Measurements from ENCODE around the gene NRCAM.
"Not testable (repeated sequence)": the region's sequence is repeated elsewhere in the genome, so short reads cannot be mapped to it uniquely, and the experiment has no call there.

Gene NRCAM

GRCh38 chr7:108272891-108273290, 183.3 kb downstream of the NRCAM start:
- not testable (repeated sequence) for H3K4me3 Mint-ChIP-seq; ATAC-seq (replicated peaks); H3K27ac Mint-ChIP-seq; H3K36me3 Mint-ChIP-seq (ENCODE audit: insufficient read depth); DNase-seq; H3K4me1 Mint-ChIP-seq (ENCODE audit: low read depth in 2 of 2); H3K27me3 Mint-ChIP-seq; H3K9me3 Mint-ChIP-seq

- ATAC-seq (replicated peaks), result no peak
- H3K27me3 Mint-ChIP-seq, result peaks cover under 1 to 9% of the 10 kb centered on the region in 2 donors
- DNase-seq, result no peak
These were observed 185.7 kb downstream of the NRCAM start for GRCh38 chr7:108270385-108271015.

GRCh38 chr7:108268200-108268820, 187.9 kb downstream of the NRCAM start:
- Mint-ChIP-seq H3K9me3 (no peaks in the 10 kb centered on the region), H3K4me3 (no peak overlapping the region), H3K36me3 (ENCODE audit: insufficient read depth) (no peaks in the 10 kb centered on the region), H3K27me3 (peaks cover 5 to 9% of the 10 kb centered on the region in 2 donors), H3K27ac (no peak overlapping the region), H3K4me1 (ENCODE audit: low read depth in 2 of 2) (no peaks in the 10 kb centered on the region)
- DNase-seq (no peak), ATAC-seq (replicated peaks) (no peak)

More at GRCh38 chr7:108270385-108271015, 185.7 kb downstream of the NRCAM start:
- Mint-ChIP-seq H3K4me1 (ENCODE audit: low read depth in 2 of 2) (no peaks in the 10 kb centered on the region), H3K36me3 (ENCODE audit: insufficient read depth) (no peaks in the 10 kb centered on the region), H3K4me3 (no peak overlapping the region), H3K27ac (no peak overlapping the region), H3K9me3 (peaks cover 0 to 2% of the 10 kb centered on the region in 2 donors)

- Mint-ChIP-seq H3K27ac (no peak overlapping the region), H3K9me3 (peaks cover 0 to 2% of the 10 kb centered on the region in 2 donors), H3K27me3 (peaks cover 5 to 14% of the 10 kb centered on the region in 2 donors), H3K36me3 (ENCODE audit: insufficient read depth) (no peaks in the 10 kb centered on the region), H3K4me1 (ENCODE audit: low read depth in 2 of 2) (no peaks in the 10 kb centered on the region), H3K4me3 (no peak overlapping the region)
- DNase-seq (no peak), ATAC-seq (replicated peaks) (no peak)
These were observed 188.6 kb downstream of the NRCAM start for GRCh38 chr7:108267615-108268014.

- no peak for ATAC-seq (replicated peaks)
- Mint-ChIP-seq H3K36me3 (ENCODE audit: insufficient read depth) (no peaks in the 10 kb centered on the region), H3K4me3 (no peak overlapping the region), H3K9me3 (peaks cover 0 to 2% of the 10 kb centered on the region in 2 donors), H3K27me3 (peaks cover 5 to 16% of the 10 kb centered on the region in 2 donors), H3K4me1 (ENCODE audit: low read depth in 2 of 2) (no peaks in the 10 kb centered on the region), H3K27ac (no peak overlapping the region)
- DNase-seq, result no peak
These were observed 189.7 kb downstream of the NRCAM start for GRCh38 chr7:108266491-108266890.

- H3K27ac Mint-ChIP-seq, result no peak overlapping the region
- no peak for DNase-seq
These were observed 190.2 kb downstream of the NRCAM start for GRCh38 chr7:108266035-108266434.

GRCh38 chr7:108265007-108265406, 191.2 kb downstream of the NRCAM start:
- Mint-ChIP-seq H3K27me3 (peaks cover 5 to 16% of the 10 kb centered on the region in 2 donors), H3K27ac (no peak overlapping the region), H3K4me3 (no peak overlapping the region), H3K4me1 (ENCODE audit: low read depth in 2 of 2) (no peaks in the 10 kb centered on the region), H3K36me3 (ENCODE audit: insufficient read depth) (no peaks in the 10 kb centered on the region), H3K9me3 (peaks cover 0 to 5% of the 10 kb centered on the region in 2 donors)
- DNase-seq, result no peak
- ATAC-seq (replicated peaks), result no peak

More at GRCh38 chr7:108266035-108266434, 190.2 kb downstream of the NRCAM start:
- Mint-ChIP-seq H3K27me3 (peaks cover 5 to 16% of the 10 kb centered on the region in 2 donors), H3K4me3 (no peak overlapping the region), H3K9me3 (peaks cover 0 to 2% of the 10 kb centered on the region in 2 donors), H3K4me1 (ENCODE audit: low read depth in 2 of 2) (no peaks in the 10 kb centered on the region), H3K36me3 (ENCODE audit: insufficient read depth) (no peaks in the 10 kb centered on the region)
- ATAC-seq (replicated peaks), result no peak

GRCh38 chr7:108263425-108263824, 192.8 kb downstream of the NRCAM start:
- Mint-ChIP-seq H3K27me3 (peaks cover 5 to 7% of the 10 kb centered on the region in 2 donors), H3K36me3 (ENCODE audit: insufficient read depth) (no peaks in the 10 kb centered on the region), H3K4me3 (no peak overlapping the region), H3K9me3 (peaks cover 6 to 8% of the 10 kb centered on the region in 2 donors), H3K27ac (no peak overlapping the region), H3K4me1 (ENCODE audit: low read depth in 2 of 2) (no peaks in the 10 kb centered on the region)
- ATAC-seq (replicated peaks) (no peak), DNase-seq (no peak)

- no peak overlapping the region for H3K27ac Mint-ChIP-seq
- ATAC-seq (replicated peaks) (no peak), DNase-seq (no peak)
- H3K4me3 Mint-ChIP-seq, result no peak overlapping the region
- H3K27me3 Mint-ChIP-seq, result peaks cover 5 to 7% of the 10 kb centered on the region in 2 donors
- H3K4me1 Mint-ChIP-seq (ENCODE audit: low read depth in 2 of 2), result no peaks in the 10 kb centered on the region
- H3K36me3 Mint-ChIP-seq (ENCODE audit: insufficient read depth), result no peaks in the 10 kb centered on the region
- peaks cover 6 to 8% of the 10 kb centered on the region in 2 donors for H3K9me3 Mint-ChIP-seq
These were observed 194.5 kb downstream of the NRCAM start for GRCh38 chr7:108261560-108262255.

- not testable (repeated sequence) for H3K4me3 Mint-ChIP-seq; H3K27ac Mint-ChIP-seq; H3K4me1 Mint-ChIP-seq (ENCODE audit: low read depth in 2 of 2); H3K27me3 Mint-ChIP-seq; DNase-seq; H3K9me3 Mint-ChIP-seq; ATAC-seq (replicated peaks); H3K36me3 Mint-ChIP-seq (ENCODE audit: insufficient read depth)
These were observed 196.8 kb downstream of the NRCAM start for GRCh38 chr7:108259447-108259846.

- Mint-ChIP-seq H3K9me3 (peaks cover 6 to 8% of the 10 kb centered on the region in 2 donors), H3K4me3 (no peak overlapping the region), H3K4me1 (ENCODE audit: low read depth in 2 of 2) (no peaks in the 10 kb centered on the region), H3K27me3 (peaks cover 0 to 5% of the 10 kb centered on the region in 2 donors), H3K36me3 (ENCODE audit: insufficient read depth) (no peaks in the 10 kb centered on the region), H3K27ac (no peak overlapping the region)
- DNase-seq (no peak), ATAC-seq (replicated peaks) (no peak)
These were observed 198.3 kb downstream of the NRCAM start for GRCh38 chr7:108257954-108258353.

- ATAC-seq (replicated peaks) (no peak), DNase-seq (no peak)
- H3K4me3 Mint-ChIP-seq, result no peak overlapping the region
- H3K27me3 Mint-ChIP-seq, result peaks cover 0 to 5% of the 10 kb centered on the region in 2 donors
- no peaks in the 10 kb centered on the region for H3K36me3 Mint-ChIP-seq (ENCODE audit: insufficient read depth)
- H3K27ac Mint-ChIP-seq, result no peak overlapping the region
- H3K4me1 Mint-ChIP-seq (ENCODE audit: low read depth in 2 of 2), result no peaks in the 10 kb centered on the region
- peaks cover under 1 to 2% of the 10 kb centered on the region in 2 donors for H3K9me3 Mint-ChIP-seq
These were observed 202.0 kb downstream of the NRCAM start for GRCh38 chr7:108254259-108254658.

GRCh38 chr7:108253275-108254044, 202.8 kb downstream of the NRCAM start:
- ATAC-seq (replicated peaks), result no peak
- peaks cover 0 to 2% of the 10 kb centered on the region in 2 donors for H3K9me3 Mint-ChIP-seq
- no peaks in the 10 kb centered on the region for H3K36me3 Mint-ChIP-seq (ENCODE audit: insufficient read depth)
- no peaks in the 10 kb centered on the region for H3K4me1 Mint-ChIP-seq (ENCODE audit: low read depth in 2 of 2)
- H3K4me3 Mint-ChIP-seq, result no peak overlapping the region
- DNase-seq, result no peak
- H3K27ac Mint-ChIP-seq, result no peak overlapping the region
- H3K27me3 Mint-ChIP-seq, result peaks cover 0 to 5% of the 10 kb centered on the region in 2 donors
